Neural progenitor cell (in vitro differentiated cells): ENCODE data around the gene RAB5B. TPM values are rescaled to one million over a fixed set of nuclear protein-coding genes. Genes with fewer than 3 reads are reported as not detected.
A peak's percentile ranks its signal among the peaks of the same experiment; 100 is the strongest.

Experiments used
- DNase-seq: peaks from one replicate; pipeline ENCODE4 v3.0.0-alpha.2; 2016; ENCODE audit warnings: low spot score
- H2AFZ ChIP-seq: fragments of 200-600 bp; sonication (generic); replicated peaks from 2 replicates; pipeline ENCODE4 v1.6.1; 2016; ENCODE audit warnings: antibody characterized with exemption
- H3F3A ChIP-seq: fragments of 200-600 bp; sonication (generic); 2 replicates; pipeline ENCODE4 v1.6.1; 2016; ENCODE audit warnings: antibody characterized with exemption, low read depth
- H3K27ac ChIP-seq: fragments of 200-600 bp; sonication (generic); 2 replicates; pipeline ENCODE4 v1.5.1; 2016; ENCODE audit warnings: mild to moderate bottlenecking
- H3K27me3 ChIP-seq: fragments of 200-600 bp; sonication (generic); 2 replicates; pipeline ENCODE4 v1.6.1; 2016; ENCODE audit warnings: mild to moderate bottlenecking, moderate library complexity
- H3K36me3 ChIP-seq: fragments of 200-600 bp; sonication (generic); 2 replicates; pipeline ENCODE4 v1.5.1; 2016
- H3K4me1 ChIP-seq: fragments of 200-600 bp; sonication (generic); 2 replicates; pipeline ENCODE4 v1.6.1; 2016; ENCODE audit warnings: mixed run types
- H3K4me2 ChIP-seq: fragments of 200-600 bp; sonication (generic); 2 replicates; pipeline ENCODE4 v1.6.1; 2016
- H3K4me3 ChIP-seq: fragments of 200-600 bp; sonication (generic); 2 replicates; pipeline ENCODE4 v1.5.1; 2016
- H3K79me2 ChIP-seq: fragments of 200-600 bp; sonication (generic); 2 replicates; pipeline ENCODE4 v1.6.1; 2016; ENCODE audit warnings: low read depth
- H3K9ac ChIP-seq: fragments of 200-600 bp; sonication (generic); 2 replicates; pipeline ENCODE4 v1.6.1; 2016
- H3K9me3 ChIP-seq: fragments of 200-600 bp; sonication (generic); 2 replicates; pipeline ENCODE4 v1.5.1; 2016; ENCODE audit warnings: low read depth
- H4K20me1 ChIP-seq: fragments of 200-600 bp; sonication (generic); 2 replicates; pipeline ENCODE4 v1.6.1; 2016; ENCODE audit warnings: low read depth
- H3K27ac Mint-ChIP-seq: 3 replicates; pipeline ENCODE4 v1.8.0; 2021; ENCODE audit warnings: mixed read lengths
- H3K27me3 Mint-ChIP-seq: 2 replicates; pipeline ENCODE4 v1.8.0; 2022; ENCODE audit warnings: low read depth, mild to moderate bottlenecking, inconsistent platforms, moderate library complexity, mixed read lengths; ENCODE audit not compliant: insufficient read depth
- H3K36me3 Mint-ChIP-seq: 3 replicates; pipeline ENCODE4 v1.8.0; 2021; ENCODE audit warnings: mixed read lengths
- H3K4me1 Mint-ChIP-seq: 3 replicates; pipeline ENCODE4 v1.8.0; 2021; ENCODE audit warnings: mixed read lengths
- H3K4me3 Mint-ChIP-seq: 3 replicates; pipeline ENCODE4 v1.8.0; 2021; ENCODE audit warnings: mild to moderate bottlenecking, moderate library complexity, mixed read lengths
- H3K9me3 Mint-ChIP-seq: 3 replicates; pipeline ENCODE4 v1.8.0; 2020; ENCODE audit warnings: mixed read lengths
- CTCF ChIP-seq: fragments of 200-600 bp; sonication (generic); IDR thresholded peaks from 2 replicates; pipeline ENCODE4 v1.5.1; 2017; ENCODE audit warnings: antibody characterized with exemption, mild to moderate bottlenecking
- EZH2 ChIP-seq: fragments of 200-600 bp; sonication (generic); IDR thresholded peaks from 2 replicates; pipeline ENCODE4 v1.6.1; 2017; ENCODE audit warnings: antibody characterized with exemption, mild to moderate bottlenecking, moderate library complexity
- EZH2phosphoT487 ChIP-seq: fragments of 200-600 bp; sonication (generic); IDR thresholded peaks from 2 replicates; pipeline ENCODE4 v1.6.1; 2017; ENCODE audit warnings: antibody characterized with exemption
- total RNA-seq: library from RNA; depleted of rRNA; stranded (reverse); fragments of >200 nt; gene quantifications from 2 replicates; pipeline ENCODE4 v1.2.3, GENCODE V29; 2015; ENCODE audit warnings: low replicate concordance

The RAB5B gene
- total RNA-seq, 1 donor from 2014 or later, result 62.9 TPM

GRCh38 chr12:55993230-55993853, 19.5 kb downstream of the RAB5B start:
- DNase-seq, result no peak
- H3K79me2 ChIP-seq, result peaks cover 7% of the 10 kb centered on the region
- Mint-ChIP-seq H3K36me3 (peaks cover 36% of the 10 kb centered on the region), H3K4me3 (no peak overlapping the region), H3K27me3 (peaks cover 2% of the 10 kb centered on the region), H3K9me3 (no peaks in the 10 kb centered on the region), H3K4me1 (peaks cover 16% of the 10 kb centered on the region), H3K27ac (no peak overlapping the region)
- no peak overlapping the region for H2AFZ ChIP-seq
- H4K20me1 ChIP-seq, result no peaks in the 10 kb centered on the region
- no peak overlapping the region for H3K9ac ChIP-seq
- no peaks in the 10 kb centered on the region for H3K4me1 ChIP-seq
- H3K9me3 ChIP-seq, result no peaks in the 10 kb centered on the region
- peaks cover 41% of the 10 kb centered on the region for H3F3A ChIP-seq
- H3K27me3 ChIP-seq, result no peaks in the 10 kb centered on the region
- peak overlapping the region; percentile 29 for H3K27ac ChIP-seq
- H3K4me2 ChIP-seq, result no peak overlapping the region
- no peak for TF ChIP-seq CTCF
- TF ChIP-seq EZH2, result no peak
- TF ChIP-seq EZH2phosphoT487, result no peak
- no peak overlapping the region for H3K4me3 ChIP-seq
- H3K36me3 ChIP-seq, result peaks cover 7% of the 10 kb centered on the region

GRCh38 chr12:55995366-55995765, 21.5 kb downstream of the RAB5B start:
- Histone ChIP-seq H2AFZ (no peak overlapping the region), H3K27ac (no peak overlapping the region), H3K9ac (no peak overlapping the region), H3F3A (peaks cover 38% of the 10 kb centered on the region), H4K20me1 (no peaks in the 10 kb centered on the region), H3K36me3 (peaks cover 7% of the 10 kb centered on the region), H3K9me3 (no peaks in the 10 kb centered on the region), H3K79me2 (peaks cover 15% of the 10 kb centered on the region), H3K4me2 (no peak overlapping the region), H3K27me3 (no peaks in the 10 kb centered on the region), H3K4me1 (no peaks in the 10 kb centered on the region), H3K4me3 (no peak overlapping the region)
- Mint-ChIP-seq H3K36me3 (peaks cover 24% of the 10 kb centered on the region), H3K27me3 (peaks cover 2% of the 10 kb centered on the region), H3K27ac (no peak overlapping the region), H3K9me3 (no peaks in the 10 kb centered on the region), H3K4me3 (no peak overlapping the region), H3K4me1 (peaks cover 24% of the 10 kb centered on the region)
- TF ChIP-seq EZH2, result no peak
- no peak for DNase-seq

- H3K9me3 Mint-ChIP-seq, result no peaks in the 10 kb centered on the region
- Histone ChIP-seq H3K79me2 (peaks cover 15% of the 10 kb centered on the region), H2AFZ (no peak overlapping the region), H3F3A (peaks cover 38% of the 10 kb centered on the region), H3K4me2 (peak overlapping the region; percentile 81), H4K20me1 (no peaks in the 10 kb centered on the region), H3K27ac (peak overlapping the region; percentile 9), H3K9ac (no peak overlapping the region), H3K4me1 (no peaks in the 10 kb centered on the region), H3K9me3 (no peaks in the 10 kb centered on the region), H3K36me3 (peaks cover under 1% of the 10 kb centered on the region), H3K4me3 (peak overlapping the region; percentile 75), H3K27me3 (no peaks in the 10 kb centered on the region)
- DNase-seq, result peak; percentile 65
- TF ChIP-seq CTCF, result peak; percentile 97
- no peak for TF ChIP-seq EZH2
- TF ChIP-seq EZH2phosphoT487, result no peak
- peaks cover 2% of the 10 kb centered on the region for H3K27me3 Mint-ChIP-seq
- peaks cover 16% of the 10 kb centered on the region for H3K36me3 Mint-ChIP-seq
- peaks cover 24% of the 10 kb centered on the region for H3K4me1 Mint-ChIP-seq
- H3K27ac Mint-ChIP-seq, result no peak overlapping the region
- H3K4me3 Mint-ChIP-seq, result peak overlapping the region; percentile 98
These were observed 22.4 kb downstream of the RAB5B start for GRCh38 chr12:55996201-55996714.
